ENCODE data around the gene CHRNA10.

Gene CHRNA10

GRCh38 chr11:3671334-3672254 is at the start of gene CHRNA10:
CHRNA10 (minus strand) TSS chr11:3671384; CDS start chr11:3671312, 72 bp downstream.
- Histone ChIP-seq H3K4me3 (ENCODE audit: low read depth in 1 of 2, low read length in 2 of 2) (no peak within 1 kb of the TSS), H3K9ac (ENCODE audit: low read depth, low read length) (no peak within 1 kb of the TSS), H3K4me2 (ENCODE audit: insufficient read depth, low read length) (no peak within 1 kb of the TSS), H2AFZ (ENCODE audit: low read depth, low read length) (no peak within 1 kb of the TSS), H3K9me3 (ENCODE audit: insufficient read depth, low read length, severe bottlenecking) (no peaks in the 10 kb centered on the region), H3K79me2 (ENCODE audit: insufficient read depth, low read length) (no peaks in the 10 kb centered on the region), H3K27ac (ENCODE audit: low read length) (no peak within 1 kb of the TSS), H3K27me3 (ENCODE audit: insufficient read depth, low read length, poor library complexity) (no peaks in the 10 kb centered on the region), H3K36me3 (ENCODE audit: insufficient read depth, low read length) (peaks cover 69% of the 10 kb centered on the region), H4K20me1 (ENCODE audit: insufficient read depth, low read length) (no peaks in the 10 kb centered on the region; the same call in 1 of the 2 replicates), H3K4me1 (ENCODE audit: insufficient read depth, low read length) (no peaks in the 10 kb centered on the region)
- no peak for TF ChIP-seq CTCF (IDR thresholded peaks at IDR 0.05; ENCODE audit: borderline replicate concordance, extremely low read depth, low read length, poor library complexity, severe bottlenecking)
- TF ChIP-seq EZH2 (IDR thresholded peaks at IDR 0.05; ENCODE audit: borderline replicate concordance, low read depth, low read length, severe bottlenecking) = no peak
- no peak for DNase-seq
- ATAC-seq (ENCODE audit: insufficient read depth, low read depth) = no peak

- no peak for TF ChIP-seq EZH2 (IDR thresholded peaks at IDR 0.05; ENCODE audit: borderline replicate concordance, low read depth, low read length, severe bottlenecking)
- TF ChIP-seq CTCF (IDR thresholded peaks at IDR 0.05; ENCODE audit: borderline replicate concordance, extremely low read depth, low read length, poor library complexity, severe bottlenecking) = no peak
These were observed 41.1 kb upstream of the CHRNA10 start for GRCh38 chr11:3712274-3712673.

GRCh38 chr11:3710485-3711259 is 39.5 kb upstream of the CHRNA10 start:
- H3K9ac ChIP-seq (ENCODE audit: low read depth, low read length) = no peak overlapping the region

More at GRCh38 chr11:3712274-3712673, 41.1 kb upstream of the CHRNA10 start:
- no peaks in the 10 kb centered on the region for H3K79me2 ChIP-seq (ENCODE audit: insufficient read depth, low read length)
- H3K4me2 ChIP-seq (ENCODE audit: insufficient read depth, low read length) = no peak overlapping the region
- H3K9ac ChIP-seq (ENCODE audit: low read depth, low read length) = no peak overlapping the region
- peaks cover 95% of the 10 kb centered on the region for H3K36me3 ChIP-seq (ENCODE audit: insufficient read depth, low read length)
- no peaks in the 10 kb centered on the region for H3K9me3 ChIP-seq (ENCODE audit: insufficient read depth, low read length, severe bottlenecking)
- no peaks in the 10 kb centered on the region for H4K20me1 ChIP-seq (ENCODE audit: insufficient read depth, low read length)
- ATAC-seq (ENCODE audit: insufficient read depth, low read depth) (no peak), DNase-seq (no peak)
- H3K4me3 ChIP-seq (ENCODE audit: low read depth in 1 of 2, low read length in 2 of 2) = no peak overlapping the region
- H2AFZ ChIP-seq (ENCODE audit: low read depth, low read length) = no peak overlapping the region
- no peaks in the 10 kb centered on the region for H3K4me1 ChIP-seq (ENCODE audit: insufficient read depth, low read length)
- H3K27me3 ChIP-seq (ENCODE audit: insufficient read depth, low read length, poor library complexity) = no peaks in the 10 kb centered on the region
- no peak overlapping the region for H3K27ac ChIP-seq (ENCODE audit: low read length)

More at GRCh38 chr11:3710485-3711259, 39.5 kb upstream of the CHRNA10 start:
- Histone ChIP-seq H3K4me1 (ENCODE audit: insufficient read depth, low read length) (no peaks in the 10 kb centered on the region), H3K36me3 (ENCODE audit: insufficient read depth, low read length) (peaks cover 93% of the 10 kb centered on the region), H3K9me3 (ENCODE audit: insufficient read depth, low read length, severe bottlenecking) (no peaks in the 10 kb centered on the region), H3K4me3 (ENCODE audit: low read depth in 1 of 2, low read length in 2 of 2) (no peak overlapping the region), H3K27me3 (ENCODE audit: insufficient read depth, low read length, poor library complexity) (no peaks in the 10 kb centered on the region), H4K20me1 (ENCODE audit: insufficient read depth, low read length) (no peaks in the 10 kb centered on the region), H3K79me2 (ENCODE audit: insufficient read depth, low read length) (no peaks in the 10 kb centered on the region), H3K4me2 (ENCODE audit: insufficient read depth, low read length) (no peak overlapping the region), H3K27ac (ENCODE audit: low read length) (no peak overlapping the region), H2AFZ (ENCODE audit: low read depth, low read length) (no peak overlapping the region)
- TF ChIP-seq EZH2 (IDR thresholded peaks at IDR 0.05; ENCODE audit: borderline replicate concordance, low read depth, low read length, severe bottlenecking) = no peak
- TF ChIP-seq CTCF (IDR thresholded peaks at IDR 0.05; ENCODE audit: borderline replicate concordance, extremely low read depth, low read length, poor library complexity, severe bottlenecking) = no peak
- ATAC-seq (ENCODE audit: insufficient read depth, low read depth) (no peak), DNase-seq (no peak)

Measured in DND-41 (cell line).